Liver (tissue), 9 donors: ENCODE results near the gene DCLK3. TPM values are rescaled to one million over a fixed set of nuclear protein-coding genes. Genes with fewer than 3 reads are reported as not detected.

Source experiments
- DNase-seq: peaks from one replicate; pipeline ENCODE4 v3.0.0-alpha.2; 2017; ENCODE audit warnings: low spot score
- H3K27ac ChIP-seq, 2 donors: one replicate each; pipeline ENCODE4 v1.7.0; 2013; ENCODE audit warnings: inconsistent platforms in 2 of 2, low read length in 2 of 2, control low read depth in 1 of 2, low read depth in 1 of 2, mild to moderate bottlenecking in 1 of 2
- H3K27me3 ChIP-seq, 4 donors: one replicate each; pipeline versions ENCODE4 v1.6.1 to v1.7.0; 2013; ENCODE audit warnings: low read length in 3 of 4, inconsistent platforms in 1 of 4, mild to moderate bottlenecking in 1 of 4, moderate library complexity in 1 of 4; ENCODE audit not compliant: control insufficient read depth in 4 of 4, insufficient read depth in 4 of 4
- H3K36me3 ChIP-seq, 4 donors: one replicate each; pipeline versions ENCODE4 v1.6.1 to v1.7.0; 2013; ENCODE audit warnings: low read length in 3 of 4, mild to moderate bottlenecking in 3 of 4, low read depth in 1 of 4, moderate library complexity in 1 of 4; ENCODE audit not compliant: control insufficient read depth in 4 of 4, insufficient read depth in 3 of 4
- H3K4me1 ChIP-seq, 4 donors: one replicate each; pipeline versions ENCODE4 v1.6.1 to v1.7.0; 2013; ENCODE audit warnings: low read length in 3 of 4, mild to moderate bottlenecking in 3 of 4, moderate library complexity in 1 of 4; ENCODE audit not compliant: control insufficient read depth in 4 of 4, insufficient read depth in 4 of 4
- H3K4me3 ChIP-seq, 3 donors: one replicate each; pipeline versions ENCODE4 v1.6.1 to v1.7.0; 2013; ENCODE audit warnings: low read length in 3 of 3, control low read depth in 1 of 3, low read depth in 1 of 3, mild to moderate bottlenecking in 1 of 3
- H3K9ac ChIP-seq, 2 donors: one replicate each; pipeline ENCODE4 v1.7.0; 2013; ENCODE audit warnings: low read length in 2 of 2, mild to moderate bottlenecking in 2 of 2, moderate library complexity in 2 of 2, control low read depth in 1 of 2, low read depth in 1 of 2
- H3K9me3 ChIP-seq, 4 donors: one replicate each; pipeline versions ENCODE4 v1.6.1 to v1.7.0; 2013; ENCODE audit warnings: low read length in 3 of 4; ENCODE audit not compliant: control insufficient read depth in 4 of 4
- ATF3 ChIP-seq: IDR thresholded peaks from 2 replicates; pipeline ENCODE4 v1.6.1; 2016; ENCODE audit warnings: antibody characterized with exemption
- CTCF ChIP-seq: fragments of 150-350 bp; IDR thresholded peaks from 2 replicates; pipeline ENCODE4 v1.5.1; 2017; ENCODE audit warnings: improper control_type of control experiment, low read depth, low read length; ENCODE audit not compliant: missing input control
- EGR1 ChIP-seq, 2 donors: IDR thresholded peaks; 2 replicates each; pipeline ENCODE4 v1.6.1; 2016 to 2018; ENCODE audit warnings: antibody characterized with exemption in 2 of 2, low read depth in 2 of 2
- FOXA1 ChIP-seq: IDR thresholded peaks from 2 replicates; pipeline ENCODE4 v1.6.1; 2016; ENCODE audit warnings: antibody characterized with exemption
- FOXA2 ChIP-seq: IDR thresholded peaks from 2 replicates; pipeline ENCODE4 v1.6.1; 2016; ENCODE audit warnings: antibody characterized with exemption
- GABPA ChIP-seq, 2 donors: IDR thresholded peaks in 1 of 2; conservative IDR thresholded peaks in 1 of 2; 2 replicates each; pipeline ENCODE4 v1.6.1; 2016; ENCODE audit warnings: antibody characterized with exemption in 2 of 2, mild to moderate bottlenecking in 1 of 2, moderate library complexity in 1 of 2
- HNF4A ChIP-seq, 2 donors: conservative IDR thresholded peaks; 2 replicates each; pipeline ENCODE4 v1.6.1; 2016; ENCODE audit warnings: antibody characterized with exemption in 2 of 2, mild to moderate bottlenecking in 2 of 2
- HNF4G ChIP-seq: IDR thresholded peaks from 2 replicates; pipeline ENCODE4 v1.6.1; 2016; ENCODE audit warnings: antibody characterized with exemption
- JUND ChIP-seq, 2 donors: IDR thresholded peaks; 2 replicates each; pipeline ENCODE4 v1.6.1; 2016; ENCODE audit warnings: antibody characterized with exemption in 2 of 2
- NR2F2 ChIP-seq: IDR thresholded peaks from 2 replicates; pipeline ENCODE4 v1.6.1; 2016; ENCODE audit warnings: antibody characterized with exemption
- RAD21 ChIP-seq, 2 donors: IDR thresholded peaks; 2 replicates each; pipeline ENCODE4 v1.6.1; 2016; ENCODE audit warnings: antibody characterized with exemption in 2 of 2, mild to moderate bottlenecking in 2 of 2
- RXRA ChIP-seq, 2 donors: IDR thresholded peaks; 2 replicates each; pipeline ENCODE4 v1.6.1; 2017 to 2018; ENCODE audit warnings: antibody characterized with exemption in 2 of 2, mild to moderate bottlenecking in 1 of 2
- SP1 ChIP-seq: IDR thresholded peaks from 2 replicates; pipeline ENCODE4 v1.6.1; 2018; ENCODE audit warnings: antibody characterized with exemption, mild to moderate bottlenecking
- TAF1 ChIP-seq: conservative IDR thresholded peaks from 2 replicates; pipeline ENCODE4 v1.6.1; 2016; ENCODE audit warnings: antibody characterized with exemption, mild to moderate bottlenecking
- YY1 ChIP-seq: IDR thresholded peaks from 2 replicates; pipeline ENCODE4 v1.6.1; 2016; ENCODE audit warnings: antibody characterized with exemption, mild to moderate bottlenecking
- WGBS: extraction: QIAGEN DNeasy Blood & Tissue Kit; methylation state at CpG from one replicate; pipeline ENCODE4 v1.1.7; 2013; 5-methylcytosine and 5-hydroxymethylcytosine counted together
- polyA plus RNA-seq, 2 donors: library from polyadenylated mRNA; stranded (reverse) in 1 of 2; unstranded in 1 of 2; fragments of 200-250 nt in 1 of 2; fragments of >200 nt in 1 of 2; fragmentation: Nextera tagmentation in 1 of 2; extraction: Ambion mirVana in 1 of 2; gene quantifications; one replicate each; pipeline versions ENCODE4 v1.2.1 to v1.2.3, GENCODE V29; 2013 to 2015
- total RNA-seq, 2 donors: library from RNA; depleted of rRNA; stranded (reverse); fragments of >200 nt; gene quantifications; one replicate each; pipeline ENCODE4 v1.2.3, GENCODE V29; 2014
- TF ChIP-seq, protein P1 (sequence below): IDR thresholded peaks from 2 replicates; pipeline ENCODE4 v1.6.1; 2016; ENCODE audit warnings: antibody characterized with exemption
- TF ChIP-seq, protein P2 (sequence below): IDR thresholded peaks from 2 replicates; pipeline ENCODE4 v1.6.1; 2016; ENCODE audit warnings: antibody characterized with exemption, mild to moderate bottlenecking
- TF ChIP-seq, protein P3 (sequence below): IDR thresholded peaks from 2 replicates; pipeline ENCODE4 v1.6.1; 2016; ENCODE audit warnings: antibody characterized with exemption
- donor health status: healthy.
- donor health status: healthy.
- donor health status: healthy.
- donor health status: healthy.
- donor health status: healthy.

Gene DCLK3
- total and polyA plus RNA-seq, 4 donors: 0.01 to 0.14 (median 0.07) TPM

GRCh38 chr3:36689560-36689959 lies 74.8 kb downstream of the DCLK3 start:
- no peak for TF ChIP-seq HNF4G
- no peak for TF ChIP-seq HNF4A (conservative IDR thresholded peaks at IDR 0.05)
- no peak for TF ChIP-seq RXRA (IDR thresholded peaks at IDR 0.05)
- no peak for TF ChIP-seq YY1
- no peak for TF ChIP-seq NR2F2
- TF ChIP-seq, protein P1, sequence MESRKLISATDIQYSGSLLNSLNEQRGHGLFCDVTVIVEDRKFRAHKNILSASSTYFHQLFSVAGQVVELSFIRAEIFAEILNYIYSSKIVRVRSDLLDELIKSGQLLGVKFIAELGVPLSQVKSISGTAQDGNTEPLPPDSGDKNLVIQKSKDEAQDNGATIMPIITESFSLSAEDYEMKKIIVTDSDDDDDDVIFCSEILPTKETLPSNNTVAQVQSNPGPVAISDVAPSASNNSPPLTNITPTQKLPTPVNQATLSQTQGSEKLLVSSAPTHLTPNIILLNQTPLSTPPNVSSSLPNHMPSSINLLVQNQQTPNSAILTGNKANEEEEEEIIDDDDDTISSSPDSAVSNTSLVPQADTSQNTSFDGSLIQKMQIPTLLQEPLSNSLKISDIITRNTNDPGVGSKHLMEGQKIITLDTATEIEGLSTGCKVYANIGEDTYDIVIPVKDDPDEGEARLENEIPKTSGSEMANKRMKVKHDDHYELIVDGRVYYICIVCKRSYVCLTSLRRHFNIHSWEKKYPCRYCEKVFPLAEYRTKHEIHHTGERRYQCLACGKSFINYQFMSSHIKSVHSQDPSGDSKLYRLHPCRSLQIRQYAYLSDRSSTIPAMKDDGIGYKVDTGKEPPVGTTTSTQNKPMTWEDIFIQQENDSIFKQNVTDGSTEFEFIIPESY: no peak
- no peak for TF ChIP-seq EGR1 (IDR thresholded peaks at IDR 0.05; ENCODE audit: low read depth in 2 of 2)
- TF ChIP-seq ATF3: no peak
- TF ChIP-seq SP1: no peak
- no peak for TF ChIP-seq GABPA (IDR thresholded peaks at IDR 0.05 in 1 of 2, conservative IDR thresholded peaks at IDR 0.05 in 1 of 2)
- H3K4me1 ChIP-seq: no peaks in the 10 kb centered on the region
- DNase-seq: no peak
- H3K9ac ChIP-seq: no peak overlapping the region
- H3K36me3 ChIP-seq: no peaks in the 10 kb centered on the region
- no peak overlapping the region for H3K4me3 ChIP-seq
- no peaks in the 10 kb centered on the region for H3K9me3 ChIP-seq
- 75% methylated on average over 4 of the region's 4 CpGs for WGBS
- no peaks in the 10 kb centered on the region for H3K27me3 ChIP-seq
- no peak overlapping the region for H3K27ac ChIP-seq

DNA sequence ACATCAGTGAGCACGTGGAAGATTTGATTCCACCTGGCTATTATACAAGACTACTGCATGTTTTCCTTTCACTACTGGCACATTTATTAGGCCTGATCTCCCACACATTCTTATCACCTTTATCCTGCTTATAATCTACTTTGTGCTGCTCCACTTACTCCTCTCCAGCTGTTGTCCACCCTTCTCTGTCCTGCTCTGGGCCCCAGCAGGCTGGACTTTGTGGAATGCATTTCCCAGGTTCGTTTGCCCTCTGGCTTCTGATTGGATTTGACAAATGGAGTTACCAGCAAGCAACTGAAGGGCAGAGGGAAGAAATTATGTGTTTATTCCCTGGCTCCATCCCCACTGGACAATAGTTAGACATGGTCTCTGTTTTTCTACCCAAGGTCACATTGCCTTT lies 75.5 kb downstream of the DCLK3 start:
- Histone ChIP-seq H3K27ac (no peak overlapping the region), H3K9ac (no peak overlapping the region), H3K4me3 (no peak overlapping the region), H3K4me1 (no peaks in the 10 kb centered on the region), H3K27me3 (no peaks in the 10 kb centered on the region), H3K9me3 (no peaks in the 10 kb centered on the region), H3K36me3 (no peaks in the 10 kb centered on the region)
- TF ChIP-seq NR2F2: no peak
- no peak for TF ChIP-seq RXRA (IDR thresholded peaks at IDR 0.05)
- TF ChIP-seq, protein P2, sequence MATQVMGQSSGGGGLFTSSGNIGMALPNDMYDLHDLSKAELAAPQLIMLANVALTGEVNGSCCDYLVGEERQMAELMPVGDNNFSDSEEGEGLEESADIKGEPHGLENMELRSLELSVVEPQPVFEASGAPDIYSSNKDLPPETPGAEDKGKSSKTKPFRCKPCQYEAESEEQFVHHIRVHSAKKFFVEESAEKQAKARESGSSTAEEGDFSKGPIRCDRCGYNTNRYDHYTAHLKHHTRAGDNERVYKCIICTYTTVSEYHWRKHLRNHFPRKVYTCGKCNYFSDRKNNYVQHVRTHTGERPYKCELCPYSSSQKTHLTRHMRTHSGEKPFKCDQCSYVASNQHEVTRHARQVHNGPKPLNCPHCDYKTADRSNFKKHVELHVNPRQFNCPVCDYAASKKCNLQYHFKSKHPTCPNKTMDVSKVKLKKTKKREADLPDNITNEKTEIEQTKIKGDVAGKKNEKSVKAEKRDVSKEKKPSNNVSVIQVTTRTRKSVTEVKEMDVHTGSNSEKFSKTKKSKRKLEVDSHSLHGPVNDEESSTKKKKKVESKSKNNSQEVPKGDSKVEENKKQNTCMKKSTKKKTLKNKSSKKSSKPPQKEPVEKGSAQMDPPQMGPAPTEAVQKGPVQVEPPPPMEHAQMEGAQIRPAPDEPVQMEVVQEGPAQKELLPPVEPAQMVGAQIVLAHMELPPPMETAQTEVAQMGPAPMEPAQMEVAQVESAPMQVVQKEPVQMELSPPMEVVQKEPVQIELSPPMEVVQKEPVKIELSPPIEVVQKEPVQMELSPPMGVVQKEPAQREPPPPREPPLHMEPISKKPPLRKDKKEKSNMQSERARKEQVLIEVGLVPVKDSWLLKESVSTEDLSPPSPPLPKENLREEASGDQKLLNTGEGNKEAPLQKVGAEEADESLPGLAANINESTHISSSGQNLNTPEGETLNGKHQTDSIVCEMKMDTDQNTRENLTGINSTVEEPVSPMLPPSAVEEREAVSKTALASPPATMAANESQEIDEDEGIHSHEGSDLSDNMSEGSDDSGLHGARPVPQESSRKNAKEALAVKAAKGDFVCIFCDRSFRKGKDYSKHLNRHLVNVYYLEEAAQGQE: no peak
- TF ChIP-seq, protein P1: no peak
- no peak for TF ChIP-seq EGR1 (IDR thresholded peaks at IDR 0.05; ENCODE audit: low read depth in 2 of 2)
- TF ChIP-seq, protein P3, sequence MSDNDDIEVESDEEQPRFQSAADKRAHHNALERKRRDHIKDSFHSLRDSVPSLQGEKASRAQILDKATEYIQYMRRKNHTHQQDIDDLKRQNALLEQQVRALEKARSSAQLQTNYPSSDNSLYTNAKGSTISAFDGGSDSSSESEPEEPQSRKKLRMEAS: no peak
- TF ChIP-seq FOXA1: no peak
- TF ChIP-seq HNF4A (conservative IDR thresholded peaks at IDR 0.05): no peak
- no peak for TF ChIP-seq SP1
- no peak for TF ChIP-seq YY1
- TF ChIP-seq FOXA2: no peak
- TF ChIP-seq TAF1: no peak
- no peak for TF ChIP-seq JUND (IDR thresholded peaks at IDR 0.05)
- no peak for TF ChIP-seq GABPA (IDR thresholded peaks at IDR 0.05 in 1 of 2, conservative IDR thresholded peaks at IDR 0.05 in 1 of 2)
- TF ChIP-seq ATF3: no peak
- TF ChIP-seq HNF4G: no peak
- no peak for TF ChIP-seq CTCF
- no peak for TF ChIP-seq RAD21 (IDR thresholded peaks at IDR 0.05)
- 49% methylated on average over 2 of the region's 2 CpGs for WGBS
- no peak for DNase-seq
